Measurements from ENCODE around the gene CABP5. TPM values are rescaled to one million over a fixed set of nuclear protein-coding genes. Genes with fewer than 3 reads are reported as not detected.
"Not testable (repeated sequence)": the region's sequence is repeated elsewhere in the genome, so short reads cannot be mapped to it uniquely, and the experiment has no call there.

The CABP5 gene
- not detected for total RNA-seq (ENCODE audit: unreplicated experiment)
- long read RNA-seq, result 0 reads

GRCh38 chr19:48043675-48044258 lies at the start of gene CABP5:
CABP5 (minus strand) TSS chr19:48044079; CDS start chr19:48043922, 157 bp downstream.
- no peak for TF ChIP-seq CTCF (IDR thresholded peaks at IDR 0.05; ENCODE audit: partially characterized antibody, unreplicated experiment)
- H3K9me3 Mint-ChIP-seq (ENCODE audit: unreplicated experiment), result peaks cover 9% of the 10 kb centered on the region
- peaks cover 8% of the 10 kb centered on the region for H3K36me3 Mint-ChIP-seq (ENCODE audit: unreplicated experiment)
- no peak for DNase-seq
- no peak within 1 kb of the TSS for H3K4me3 Mint-ChIP-seq (ENCODE audit: unreplicated experiment)
- peaks cover 19% of the 10 kb centered on the region for H3K27me3 Mint-ChIP-seq (ENCODE audit: unreplicated experiment)
- H3K27ac Mint-ChIP-seq (ENCODE audit: unreplicated experiment), result no peak within 1 kb of the TSS
- no peaks in the 10 kb centered on the region for H3K4me1 Mint-ChIP-seq (ENCODE audit: low read depth, unreplicated experiment)

- H3K27me3 Mint-ChIP-seq (ENCODE audit: unreplicated experiment); H3K4me1 Mint-ChIP-seq (ENCODE audit: low read depth, unreplicated experiment); H3K36me3 Mint-ChIP-seq (ENCODE audit: unreplicated experiment); H3K9me3 Mint-ChIP-seq (ENCODE audit: unreplicated experiment); H3K27ac Mint-ChIP-seq (ENCODE audit: unreplicated experiment); DNase-seq; H3K4me3 Mint-ChIP-seq (ENCODE audit: unreplicated experiment): not testable (repeated sequence)
Observed at GRCh38 chr19:48091111-48091718, 47.3 kb upstream of the CABP5 start.

- Mint-ChIP-seq H3K27me3 (ENCODE audit: unreplicated experiment) (peaks cover 3% of the 10 kb centered on the region), H3K36me3 (ENCODE audit: unreplicated experiment) (peaks cover 8% of the 10 kb centered on the region), H3K4me3 (ENCODE audit: unreplicated experiment) (no peak overlapping the region), H3K9me3 (ENCODE audit: unreplicated experiment) (peaks cover 4% of the 10 kb centered on the region), H3K4me1 (ENCODE audit: low read depth, unreplicated experiment) (no peaks in the 10 kb centered on the region), H3K27ac (ENCODE audit: unreplicated experiment) (no peak overlapping the region)
- no peak for TF ChIP-seq CTCF (IDR thresholded peaks at IDR 0.05; ENCODE audit: partially characterized antibody, unreplicated experiment)
- no peak for DNase-seq
Observed at GRCh38 chr19:48090281-48090802, 46.5 kb upstream of the CABP5 start.

GRCh38 chr19:48088991-48089390 lies 45.1 kb upstream of the CABP5 start:
- not testable (repeated sequence) for H3K27me3 Mint-ChIP-seq (ENCODE audit: unreplicated experiment)

GRCh38 chr19:48085904-48086864 lies 42.3 kb upstream of the CABP5 start:
- Mint-ChIP-seq H3K4me3 (ENCODE audit: unreplicated experiment) (no peak overlapping the region), H3K36me3 (ENCODE audit: unreplicated experiment) (no peaks in the 10 kb centered on the region), H3K4me1 (ENCODE audit: low read depth, unreplicated experiment) (no peaks in the 10 kb centered on the region), H3K27me3 (ENCODE audit: unreplicated experiment) (peaks cover 3% of the 10 kb centered on the region), H3K27ac (ENCODE audit: unreplicated experiment) (no peak overlapping the region), H3K9me3 (ENCODE audit: unreplicated experiment) (peaks cover 1% of the 10 kb centered on the region)
- DNase-seq, result no peak
- TF ChIP-seq CTCF (IDR thresholded peaks at IDR 0.05; ENCODE audit: partially characterized antibody, unreplicated experiment), result no peak

More at GRCh38 chr19:48088991-48089390, 45.1 kb upstream of the CABP5 start:
- H3K4me3 Mint-ChIP-seq (ENCODE audit: unreplicated experiment); DNase-seq; H3K27ac Mint-ChIP-seq (ENCODE audit: unreplicated experiment); H3K4me1 Mint-ChIP-seq (ENCODE audit: low read depth, unreplicated experiment); H3K9me3 Mint-ChIP-seq (ENCODE audit: unreplicated experiment); H3K36me3 Mint-ChIP-seq (ENCODE audit: unreplicated experiment): not testable (repeated sequence)
